HG03575 (cell line): ENCODE results near the gene CCDC154.
"Not testable (repeated sequence)": the region's sequence is repeated elsewhere in the genome, so short reads cannot be mapped to it uniquely, and the experiment has no call there.

ENCODE experiments used
- ATAC-seq: cut with Tn5 transposase; IDR thresholded peaks from one replicate; pipeline ENCODE4 v1.9.1; 2021; ENCODE audit not compliant: unreplicated experiment, insufficient number of reproducible peaks, low FRiP score; ENCODE audit errors: extremely low read depth

Gene CCDC154

GRCh38 chr16:1443403-1443973 is 868 bp downstream of the CCDC154 start:
- ATAC-seq: no peak

DNA sequence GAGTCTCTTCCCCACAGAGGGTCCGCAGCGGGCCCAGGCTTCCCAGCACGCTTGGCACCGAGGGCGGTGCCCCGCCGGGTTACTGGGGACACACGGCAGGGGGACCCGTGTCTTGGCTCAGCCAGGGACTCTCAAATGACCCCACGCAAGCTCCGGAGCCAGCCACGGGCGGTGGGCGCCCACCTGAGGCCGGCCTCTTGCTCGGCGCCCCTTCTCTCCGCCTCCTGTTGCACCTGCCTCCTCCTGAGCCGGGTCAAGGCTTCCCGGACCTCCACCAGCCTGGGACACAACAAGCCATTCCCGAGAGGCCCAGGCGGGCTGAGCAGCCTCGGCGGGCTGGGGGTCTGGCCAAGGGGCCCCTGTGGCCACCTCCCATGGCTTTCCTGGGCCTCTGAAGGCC is 1.7 kb downstream of the CCDC154 start:
- no peak for ATAC-seq

DNA sequence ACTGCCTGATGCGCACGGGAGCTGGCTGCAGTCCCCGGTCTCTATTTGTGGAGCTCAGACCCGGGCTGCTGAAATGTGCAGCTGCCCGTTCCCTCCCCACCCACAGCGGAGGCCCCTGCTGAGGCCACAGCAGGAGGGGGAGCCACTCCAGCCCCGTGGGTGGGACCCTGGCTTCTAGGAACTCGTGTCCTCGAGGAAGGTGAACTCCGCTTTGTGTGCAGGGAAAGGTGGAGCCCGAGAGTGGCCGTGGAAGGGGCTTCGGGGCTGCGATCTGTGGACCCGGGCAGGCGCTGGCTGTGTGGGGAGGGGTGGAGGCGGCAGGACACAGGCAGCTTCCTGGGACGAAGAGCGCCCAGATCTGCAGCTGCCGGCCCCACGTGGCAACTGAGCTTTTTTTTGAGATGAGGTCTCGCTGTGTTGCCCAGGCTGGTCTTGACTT is 2.9 kb downstream of the CCDC154 start:
- no peak for ATAC-seq

DNA sequence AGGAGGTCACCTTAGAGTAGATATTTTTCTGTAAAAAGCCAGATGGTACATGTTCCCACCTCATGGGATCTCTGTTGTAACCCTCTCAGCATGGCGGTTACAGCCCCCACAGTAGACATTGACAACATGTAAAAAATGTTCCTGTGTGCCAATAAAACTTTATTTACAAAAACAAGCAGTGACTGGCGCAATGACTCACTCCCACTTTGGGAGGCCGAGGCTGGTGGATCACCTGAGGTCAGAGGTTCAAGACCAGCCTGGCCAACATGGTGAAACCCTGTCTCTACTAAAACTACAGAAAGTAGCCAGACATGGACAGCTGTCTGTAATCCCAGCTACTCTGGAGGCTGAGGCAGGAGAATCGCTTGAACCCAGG is 4.7 kb downstream of the CCDC154 start:
- not testable (repeated sequence) for ATAC-seq

GRCh38 chr16:1439058-1439698 is 5.2 kb downstream of the CCDC154 start:
- no peak for ATAC-seq

DNA sequence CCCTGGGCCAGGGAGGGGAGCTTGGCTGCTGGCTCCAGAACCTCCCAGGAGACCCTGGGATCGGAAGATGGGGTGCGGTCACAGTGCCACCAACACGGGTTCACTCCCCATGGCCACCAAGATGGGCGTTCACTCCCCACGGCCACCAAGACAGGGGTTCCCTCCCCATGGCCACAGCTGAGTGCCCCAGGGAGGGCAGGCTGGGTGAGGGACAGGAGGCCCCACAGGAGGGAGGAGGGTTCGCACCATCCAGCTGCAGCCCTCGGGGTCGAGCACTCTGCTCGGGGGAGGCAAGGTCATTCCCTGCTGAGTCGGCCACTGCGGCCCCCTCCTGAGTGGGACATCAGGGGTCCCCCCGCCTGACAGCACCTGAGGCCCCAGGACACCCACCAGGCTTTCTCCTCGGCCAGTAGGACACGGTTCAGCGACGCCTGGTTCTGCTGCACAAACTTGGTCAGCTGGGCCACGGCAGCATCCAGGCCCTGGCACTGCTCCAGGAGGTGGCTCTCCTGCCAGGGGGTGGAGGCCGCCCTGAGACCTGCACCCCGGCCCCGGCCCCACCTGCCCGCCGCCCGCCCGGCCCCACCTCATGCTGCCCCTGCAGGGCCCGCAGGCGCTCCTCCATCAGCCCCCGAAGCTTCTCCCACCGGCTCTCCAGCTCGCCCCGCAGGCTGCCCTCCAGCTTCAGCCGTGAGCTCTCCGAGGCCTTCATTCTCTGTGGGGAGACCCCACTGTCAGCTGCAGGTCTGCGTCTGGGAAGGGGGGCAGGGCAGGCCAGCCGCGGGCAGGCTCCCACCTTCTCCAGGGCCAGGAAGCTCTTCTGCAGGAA is 5.9 kb downstream of the CCDC154 start:
- no peak for ATAC-seq

DNA sequence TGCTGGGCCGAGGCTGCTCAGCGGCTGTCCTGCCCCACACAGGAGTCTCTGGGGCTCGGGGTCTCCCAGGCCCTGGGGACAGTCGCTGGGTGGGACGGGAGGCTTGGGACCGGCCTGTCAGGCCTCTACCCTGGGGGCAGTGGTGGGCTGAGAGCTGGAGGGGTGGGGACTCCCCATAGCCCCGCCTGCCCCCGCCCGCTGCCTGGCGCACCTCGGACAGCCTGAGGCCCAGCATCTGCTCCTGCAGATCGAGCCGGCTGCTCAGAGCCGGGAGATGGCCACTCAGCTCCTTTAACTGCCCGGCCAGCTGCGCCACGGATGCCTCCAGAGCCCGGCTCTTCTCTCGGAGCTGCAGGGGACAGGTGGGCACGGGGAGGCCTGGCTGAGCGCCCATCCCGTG is 6.8 kb downstream of the CCDC154 start:
- ATAC-seq: no peak

DNA sequence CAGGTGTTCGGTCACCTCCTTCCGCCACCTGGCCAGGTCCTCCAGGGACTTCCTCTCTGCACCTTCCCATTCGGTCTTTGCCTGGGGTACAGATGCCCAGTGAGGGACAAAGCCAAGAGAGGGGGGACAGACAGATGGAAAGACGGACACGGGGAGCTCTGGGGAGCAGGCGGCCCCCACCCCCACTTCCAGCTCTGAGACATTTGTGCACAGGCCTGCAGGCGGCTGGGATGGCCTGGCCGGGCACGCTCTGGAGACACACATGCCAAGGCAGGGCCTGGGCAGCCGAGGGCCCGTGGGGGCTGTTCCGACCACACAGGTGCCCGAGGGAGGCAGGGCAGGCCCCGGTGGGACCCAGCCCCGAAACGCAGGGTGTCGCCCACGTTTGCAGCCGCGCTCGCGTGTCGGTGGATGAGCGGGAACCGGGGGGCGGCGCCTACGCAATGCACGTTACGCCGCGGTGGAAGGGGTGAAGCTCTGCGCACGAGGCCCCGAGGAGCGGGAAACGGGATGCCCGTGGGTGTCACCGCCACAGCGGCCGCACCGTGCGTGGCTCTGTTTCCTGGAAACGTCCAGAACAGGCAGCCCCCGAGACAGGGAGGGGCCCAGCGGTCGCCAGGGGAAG is 7.5 kb downstream of the CCDC154 start:
- no peak for ATAC-seq

DNA sequence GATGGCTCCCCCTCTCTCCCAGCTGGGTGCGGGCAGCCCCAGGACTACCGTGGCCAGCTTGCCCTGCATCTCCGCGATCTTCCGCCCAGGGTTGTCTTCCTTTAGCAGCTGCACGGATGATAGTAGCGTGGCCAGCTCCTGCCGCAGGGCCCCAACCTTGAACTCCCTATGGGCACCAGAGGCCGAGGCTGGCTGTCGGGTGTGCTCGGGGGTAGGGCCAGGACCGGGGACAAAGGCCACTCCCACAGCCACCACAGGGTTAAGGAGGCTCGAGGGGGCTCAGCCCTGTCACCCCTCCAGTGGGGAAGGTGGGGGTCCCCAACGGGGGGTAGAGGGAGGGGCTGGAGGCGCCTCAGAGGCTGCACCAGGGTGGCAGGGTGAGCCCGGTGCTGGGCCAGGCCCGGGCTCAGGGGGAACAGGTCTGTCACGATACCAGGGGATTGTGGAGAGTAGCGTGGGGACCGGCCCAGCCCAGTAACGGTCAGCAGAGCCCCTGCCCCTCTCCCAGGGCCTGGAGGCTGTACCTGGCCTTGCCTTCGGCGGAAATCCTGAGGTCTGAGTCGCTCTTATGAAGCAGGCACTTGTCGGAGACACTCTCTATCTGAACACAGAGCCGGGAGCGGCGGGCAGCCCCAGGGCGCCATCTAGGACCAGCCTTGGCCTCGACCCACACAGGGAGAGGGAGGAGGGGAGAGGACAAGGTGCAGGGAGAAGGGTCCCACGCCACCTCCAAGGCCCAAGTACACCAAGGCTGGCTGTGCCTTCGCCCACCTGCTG is 8.2 kb downstream of the CCDC154 start:
- no peak for ATAC-seq

DNA sequence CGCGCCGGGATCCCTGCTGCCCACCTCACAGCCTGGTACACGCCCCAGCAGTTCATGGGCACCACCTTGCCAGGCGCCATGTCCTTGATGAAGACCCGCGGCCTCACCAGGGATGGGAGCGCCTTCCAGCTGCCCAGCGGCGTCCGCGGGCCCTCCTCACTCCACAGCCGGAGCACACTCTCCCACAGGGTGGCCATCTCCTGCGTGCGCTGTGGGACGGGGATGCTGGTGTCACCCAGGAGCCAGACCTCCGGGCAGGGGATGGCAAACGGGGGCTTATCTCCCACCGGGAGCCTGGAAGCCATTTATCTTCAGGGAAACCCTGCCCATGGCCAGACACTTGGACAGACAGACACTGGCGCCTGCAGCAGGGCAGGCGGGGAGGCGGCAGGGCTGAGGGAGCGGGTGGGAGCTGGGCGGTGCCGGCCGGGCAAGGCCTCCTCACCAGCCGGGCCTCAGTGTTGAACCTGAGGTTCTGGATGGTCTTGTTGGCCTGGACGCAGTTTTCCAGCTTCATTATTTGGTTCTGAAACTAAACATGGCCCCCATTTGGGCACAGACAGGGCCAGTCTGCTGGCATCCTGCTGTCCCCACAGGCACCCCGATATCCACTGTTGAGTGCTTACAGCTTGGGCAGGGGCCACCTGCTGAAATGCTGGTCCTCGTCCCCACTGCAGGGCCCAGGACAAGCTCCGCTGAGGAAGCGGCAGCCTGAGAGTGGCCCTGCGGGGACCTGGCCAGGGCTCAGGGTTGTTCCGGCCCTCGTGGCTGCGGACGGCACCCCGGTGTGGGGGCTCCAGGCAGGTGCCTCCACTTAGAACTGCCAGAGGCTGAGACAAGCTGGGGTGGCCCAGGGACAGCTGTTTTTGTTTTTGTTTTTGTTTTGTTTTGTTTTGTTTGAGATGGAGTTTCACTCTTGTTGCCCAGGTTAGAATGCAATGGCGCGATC is 9.4 kb downstream of the CCDC154 start:
- ATAC-seq: no peak

DNA sequence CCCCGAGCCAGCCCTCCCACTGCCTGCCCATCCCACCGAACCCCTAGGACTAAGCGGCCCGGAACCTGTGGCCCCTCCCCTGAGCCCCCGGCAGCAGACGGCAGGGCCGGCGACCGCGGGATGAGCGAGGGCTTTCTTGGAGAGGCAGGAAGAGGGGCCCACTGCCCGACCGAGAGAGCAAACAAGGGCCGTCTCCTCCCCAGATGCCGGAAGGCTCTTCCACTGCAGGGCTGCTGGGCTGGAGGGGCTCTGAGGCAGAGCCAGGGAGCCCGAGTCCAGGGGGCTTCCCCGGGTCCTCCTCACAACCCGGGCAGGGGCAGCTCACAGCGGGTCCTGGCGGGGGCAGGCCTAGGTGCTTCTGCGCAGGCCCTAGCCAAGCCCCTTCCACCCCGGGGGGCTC is 10.6 kb downstream of the CCDC154 start:
- no peak for ATAC-seq

DNA sequence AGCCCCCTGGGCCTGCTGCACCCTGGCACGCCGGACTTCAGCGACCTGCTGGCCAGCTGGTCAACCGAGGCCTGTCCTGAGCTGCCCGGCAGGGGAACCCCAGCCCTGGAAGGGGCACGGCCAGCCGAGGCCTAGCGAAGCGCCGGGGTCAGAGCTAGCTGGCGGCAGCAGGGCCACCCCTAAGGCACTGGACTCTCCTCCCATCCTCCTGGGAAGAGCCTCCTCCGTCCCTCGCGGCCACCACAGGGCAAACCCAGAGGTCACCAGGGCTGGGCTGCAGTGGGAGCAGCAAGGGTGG is 11.1 kb downstream of the CCDC154 start:
- no peak for ATAC-seq

DNA sequence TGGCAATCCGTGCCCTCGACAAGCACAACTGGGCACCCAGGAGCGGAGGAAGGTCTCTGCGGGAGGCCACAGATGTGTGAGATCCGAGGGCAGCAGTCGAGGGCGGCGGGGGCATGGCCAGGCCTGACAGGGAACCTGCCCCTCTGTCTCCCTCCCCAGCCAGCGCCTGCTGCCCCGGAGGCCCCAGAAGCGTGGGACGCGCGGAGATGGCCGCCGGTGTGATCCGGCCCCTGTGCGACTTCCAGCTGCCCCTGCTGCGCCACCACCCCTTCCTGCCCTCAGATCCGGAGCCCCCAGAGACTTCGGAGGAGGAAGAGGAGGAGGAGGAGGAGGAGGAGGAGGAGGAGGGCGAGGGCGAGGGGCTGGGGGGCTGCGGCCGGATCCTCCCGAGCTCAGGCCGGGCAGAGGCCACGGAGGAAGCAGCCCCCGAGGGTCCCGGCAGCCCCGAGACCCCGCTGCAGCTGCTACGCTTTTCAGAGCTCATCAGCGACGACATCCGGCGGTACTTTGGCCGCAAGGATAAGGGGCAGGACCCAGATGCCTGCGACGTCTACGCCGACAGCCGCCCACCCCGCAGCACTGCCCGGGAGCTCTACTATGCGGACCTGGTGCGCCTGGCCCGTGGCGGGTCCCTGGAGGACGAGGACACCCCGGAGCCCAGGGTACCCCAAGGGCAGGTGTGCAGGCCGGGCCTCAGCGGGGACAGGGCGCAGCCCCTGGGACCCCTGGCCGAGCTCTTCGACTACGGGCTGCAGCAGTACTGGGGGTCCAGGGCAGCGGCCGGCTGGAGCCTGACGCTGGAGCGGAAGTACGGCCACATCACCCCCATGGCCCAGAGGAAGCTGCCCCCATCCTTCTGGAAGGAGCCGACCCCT is 11.7 kb downstream of the CCDC154 start:
- ATAC-seq: no peak

- no peak for ATAC-seq
Measured at GRCh38 chr16:1431497-1432270, 12.7 kb downstream of the CCDC154 start.

DNA sequence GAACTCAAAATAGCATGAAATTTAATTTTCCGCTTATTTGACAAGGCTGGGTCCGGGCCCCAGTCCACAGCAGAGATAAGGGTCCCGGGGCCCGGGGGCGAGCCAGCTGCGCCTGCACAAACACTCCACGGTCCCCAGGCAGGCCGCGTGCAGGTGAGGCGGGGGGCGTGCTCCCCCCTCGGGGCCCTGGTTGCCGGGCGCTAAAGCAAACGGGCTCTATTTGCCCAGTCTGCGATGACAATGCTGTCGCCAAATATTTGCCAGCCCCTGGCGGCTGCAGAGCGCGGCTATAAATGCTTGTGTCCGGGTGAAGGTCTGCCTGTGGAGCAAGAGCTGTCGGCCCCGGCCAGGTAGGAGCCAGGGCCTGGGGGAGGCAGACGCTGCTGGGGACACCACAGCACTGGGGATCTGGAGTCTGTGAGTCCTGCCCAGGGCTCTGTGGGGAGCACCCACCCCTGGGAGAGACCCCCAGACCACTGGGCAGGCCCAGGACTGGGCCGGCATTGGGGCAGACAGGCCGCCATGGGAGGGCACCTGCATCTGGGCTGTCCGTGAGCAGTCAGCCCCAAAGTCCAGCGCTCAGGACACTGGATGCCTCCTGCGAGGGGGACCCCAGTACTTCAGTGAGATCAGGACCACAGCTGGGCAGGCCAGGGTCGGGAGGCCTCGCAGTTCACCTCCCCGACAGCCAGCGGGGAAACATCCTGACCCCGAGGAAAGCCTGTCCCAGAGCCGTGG is 13.4 kb downstream of the CCDC154 start, which contains the start of gene PERCC1:
Gene PERCC1 (plus strand): TSS at position 320 of the 738 bp plus-strand sequence. CDS start 1,516 bp downstream, outside the sequence.
- ATAC-seq: no peak

GRCh38 chr16:1430214-1430758 is 14.1 kb downstream of the CCDC154 start:
- no peak for ATAC-seq
